NCI-H2227 (cell line): ENCODE data around the gene ADRA1B.

ENCODE experiments used
- DNase-seq: peaks from one replicate; lab custom pipeline; 2025; ENCODE audit not compliant: unreplicated experiment; lab: John Stamatoyannopoulos, UW

ADRA1B gene

GRCh38 chr5:159923008-159923407 is 6.7 kb downstream of the ADRA1B start:
- DNase-seq, result no peak

GRCh38 chr5:159928122-159928909 is 12.0 kb downstream of the ADRA1B start:
- no peak for DNase-seq

GRCh38 chr5:159929176-159929575 is 12.9 kb downstream of the ADRA1B start:
- no peak for DNase-seq

GRCh38 chr5:159933531-159934485 is 17.5 kb downstream of the ADRA1B start:
- no peak for DNase-seq

GRCh38 chr5:159935946-159936345 is 19.7 kb downstream of the ADRA1B start:
- DNase-seq, result no peak

- DNase-seq, result no peak
Measured at GRCh38 chr5:159936686-159937329, 20.5 kb downstream of the ADRA1B start.

- no peak for DNase-seq
Measured at GRCh38 chr5:159937580-159937979, 21.3 kb downstream of the ADRA1B start.

GRCh38 chr5:159943326-159943725 is 27.0 kb downstream of the ADRA1B start:
- no peak for DNase-seq

- no peak for DNase-seq
Measured at GRCh38 chr5:159944056-159944600, 27.8 kb downstream of the ADRA1B start.

- no peak for DNase-seq
Measured at GRCh38 chr5:159945359-159945758, 29.1 kb downstream of the ADRA1B start.

- no peak for DNase-seq
Measured at GRCh38 chr5:159947708-159948358, 31.6 kb downstream of the ADRA1B start.

GRCh38 chr5:159951387-159951786 is 35.1 kb downstream of the ADRA1B start:
- DNase-seq, result no peak

GRCh38 chr5:159951834-159952233 is 35.6 kb downstream of the ADRA1B start:
- no peak for DNase-seq

- no peak for DNase-seq
Measured at GRCh38 chr5:159953609-159954008, 37.3 kb downstream of the ADRA1B start.

GRCh38 chr5:159955056-159955624 is 38.9 kb downstream of the ADRA1B start:
- no peak for DNase-seq

GRCh38 chr5:159956074-159956473 is 39.8 kb downstream of the ADRA1B start:
- DNase-seq, result no peak

GRCh38 chr5:159961176-159962160 is 45.2 kb downstream of the ADRA1B start:
- DNase-seq, result no peak

GRCh38 chr5:159962214-159962613 is 45.9 kb downstream of the ADRA1B start:
- DNase-seq, result no peak

GRCh38 chr5:159963935-159964334 is 47.7 kb downstream of the ADRA1B start:
- no peak for DNase-seq
